PC-9 (cell line): ENCODE measurements around the gene LEUTX. TPM values are rescaled to one million over a fixed set of nuclear protein-coding genes. Genes with fewer than 3 reads are reported as not detected.

Experiments used
- BruUV-seq: library from RNA; stranded (reverse); fragments of 400-500 nt; replicated peaks from 2 replicates; lab custom pipeline; 2021; lab: Mats Ljungman, UMichigan
- CTCF ChIA-PET: fragments of 300-600 bp; sonication (Branson Sonifier 250); formaldehyde crosslinking; loops from one replicate; lab custom pipeline; 2022; ENCODE audit warnings: antibody characterized with exemption; lab: Charles Lee
- POLR2A ChIA-PET: fragments of 300-600 bp; sonication (Branson Sonifier 250); formaldehyde crosslinking; loops from one replicate; lab custom pipeline; 2022; ENCODE audit warnings: antibody characterized with exemption; ENCODE audit not compliant: unreplicated experiment; lab: Charles Lee
- DNase-seq, 2 experiments: peaks; one replicate each; pipeline versions ENCODE4 v3.0.0 to v3.0.0-alpha.2; 2015 to 2022; ENCODE audit warnings: mixed read lengths in 1 of 2
- H2AFZ ChIP-seq: fragments of 200-600 bp; sonication (generic); 2 replicates; pipeline ENCODE4 v1.8.1; 2017; ENCODE audit warnings: antibody characterized with exemption
- H3F3A ChIP-seq: fragments of 200-600 bp; sonication (generic); 2 replicates; pipeline ENCODE4 v1.8.1; 2017; ENCODE audit warnings: antibody characterized with exemption, mild to moderate bottlenecking, low read depth; ENCODE audit not compliant: insufficient read depth
- H3K27ac ChIP-seq: fragments of 200-600 bp; sonication (generic); 2 replicates; pipeline ENCODE4 v1.6.1; 2016; ENCODE audit warnings: mixed run types
- H3K27me3 ChIP-seq: fragments of 200-600 bp; sonication (generic); 2 replicates; pipeline ENCODE4 v1.6.1; 2016; ENCODE audit warnings: low read depth, mixed run types; ENCODE audit not compliant: insufficient read depth
- H3K36me3 ChIP-seq: fragments of 200-600 bp; sonication (generic); 2 replicates; pipeline ENCODE4 v1.6.1; 2016; ENCODE audit warnings: low read depth, mixed run types
- H3K4me1 ChIP-seq: fragments of 200-600 bp; sonication (generic); replicated peaks from 2 replicates; pipeline ENCODE4 v1.6.1; 2016; ENCODE audit warnings: mixed run types; ENCODE audit not compliant: insufficient read depth
- H3K4me2 ChIP-seq: fragments of 200-600 bp; sonication (generic); 2 replicates; pipeline ENCODE4 v1.6.1; 2017; ENCODE audit warnings: mixed run types
- H3K4me3 ChIP-seq: fragments of 200-600 bp; sonication (generic); 2 replicates; pipeline ENCODE4 v1.6.1; 2016; ENCODE audit warnings: mixed run types
- H3K79me2 ChIP-seq: fragments of 200-600 bp; sonication (generic); 2 replicates; pipeline ENCODE4 v1.6.1; 2017; ENCODE audit warnings: low read depth, mixed run types
- H3K9me2 ChIP-seq: fragments of 200-600 bp; sonication (generic); 2 replicates; pipeline ENCODE4 v1.8.1; 2017; ENCODE audit warnings: mild to moderate bottlenecking; ENCODE audit not compliant: insufficient read depth
- H3K9me3 ChIP-seq: fragments of 200-600 bp; sonication (generic); 2 replicates; pipeline ENCODE4 v1.8.1; 2016; ENCODE audit warnings: low read depth; ENCODE audit not compliant: insufficient read depth
- H4K20me1 ChIP-seq: fragments of 200-600 bp; sonication (generic); 2 replicates; pipeline ENCODE4 v1.8.1; 2017; ENCODE audit not compliant: insufficient read depth
- EZH2 ChIP-seq: fragments of 200-600 bp; sonication (generic); IDR thresholded peaks from 2 replicates; pipeline ENCODE4 v1.8.0; 2017; ENCODE audit warnings: antibody characterized with exemption, low read depth
- intact Hi-C: fragments of 100-400 bp; cut with micrococcal nuclease; formaldehyde crosslinking; loops from one replicate; pipeline ENCODE4 v1.10.0; 2022; ENCODE audit not compliant: unreplicated experiment
- total RNA-seq: library from RNA; stranded (reverse); gene quantifications from 2 replicates; pipeline ENCODE4 v1.2.3, GENCODE V29; 2021
- TF ChIP-seq, protein P1 (sequence below): fragments of 200-600 bp; sonication (generic); conservative IDR thresholded peaks from 2 replicates; pipeline ENCODE4 v1.6.1; 2017; ENCODE audit warnings: mixed run types, antibody characterized with exemption, mild to moderate bottlenecking, moderate library complexity

The LEUTX gene
- total RNA-seq, 1 experiment from 2014 or later: not detected

DNA sequence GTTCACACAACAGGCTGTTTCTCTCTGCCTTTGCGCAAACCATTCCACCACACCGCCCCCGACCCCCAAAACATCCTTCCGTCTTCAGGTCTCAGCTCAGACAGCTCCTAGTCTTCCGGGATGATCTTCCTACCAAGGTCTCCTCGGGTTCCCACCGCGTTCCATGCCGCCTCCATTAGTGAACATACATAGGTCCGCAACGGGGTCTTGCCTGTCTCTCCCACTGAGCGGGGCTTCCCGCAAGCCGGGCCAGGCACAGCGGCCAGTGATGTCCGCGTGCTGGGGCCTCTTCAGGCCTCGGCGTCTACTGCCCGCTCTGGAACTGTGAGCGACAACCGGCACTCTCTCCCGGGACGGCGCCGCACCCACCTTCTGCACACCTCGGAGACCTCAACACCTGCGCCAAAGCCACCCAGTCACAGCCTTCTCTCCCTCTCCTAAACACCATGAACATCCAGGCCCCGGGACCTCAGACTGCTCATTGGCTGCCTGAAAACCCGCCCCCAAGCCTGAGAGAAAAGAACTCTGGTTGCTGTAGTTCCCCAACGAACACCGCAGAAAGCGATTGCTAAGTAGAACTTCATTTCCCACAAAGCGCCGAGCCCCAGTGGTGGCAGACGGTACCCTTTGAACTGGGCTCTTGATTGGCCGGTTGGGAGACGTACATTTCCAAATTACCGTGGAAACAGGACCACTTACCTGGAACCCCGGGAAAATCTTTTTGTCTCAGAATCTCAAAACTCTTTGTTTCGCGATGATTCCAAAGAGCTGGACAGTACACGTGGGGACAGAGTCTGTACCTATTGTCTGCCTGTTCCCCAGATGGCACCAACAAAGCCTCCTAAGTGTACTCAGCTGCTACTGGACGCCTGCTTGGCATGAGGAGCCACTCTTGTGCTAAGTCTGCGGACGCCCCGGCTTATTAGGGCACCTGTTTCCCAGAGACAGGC lies 45.8 kb downstream of the LEUTX start:
- CTCF ChIA-PET: no interaction called here
- Histone ChIP-seq H3K9me3 (no peaks in the 10 kb centered on the region), H3K4me1 (no peaks in the 10 kb centered on the region), H3K4me2 (no peak overlapping the region), H3K27ac (no peak overlapping the region), H3K9me2 (no peaks in the 10 kb centered on the region), H3K79me2 (no peaks in the 10 kb centered on the region), H2AFZ (no peak overlapping the region), H3K4me3 (no peak overlapping the region), H3K36me3 (no peaks in the 10 kb centered on the region), H3F3A (0 out of 2 replicates have a peak, but pooled peaks cover 3% of the 10 kb centered on the region), H4K20me1 (no peaks in the 10 kb centered on the region), H3K27me3 (no peaks in the 10 kb centered on the region)
- DNase-seq: peak in 1 of 2 experiments; percentile 65
- POLR2A ChIA-PET: interaction anchor here (0.5 kb wide), 1 partner anchor 171 kb away, joined by 4 read pairs; no protein-coding TSS in a partner anchor
- intact Hi-C loops: no loop called here
- TF ChIP-seq, protein P1, sequence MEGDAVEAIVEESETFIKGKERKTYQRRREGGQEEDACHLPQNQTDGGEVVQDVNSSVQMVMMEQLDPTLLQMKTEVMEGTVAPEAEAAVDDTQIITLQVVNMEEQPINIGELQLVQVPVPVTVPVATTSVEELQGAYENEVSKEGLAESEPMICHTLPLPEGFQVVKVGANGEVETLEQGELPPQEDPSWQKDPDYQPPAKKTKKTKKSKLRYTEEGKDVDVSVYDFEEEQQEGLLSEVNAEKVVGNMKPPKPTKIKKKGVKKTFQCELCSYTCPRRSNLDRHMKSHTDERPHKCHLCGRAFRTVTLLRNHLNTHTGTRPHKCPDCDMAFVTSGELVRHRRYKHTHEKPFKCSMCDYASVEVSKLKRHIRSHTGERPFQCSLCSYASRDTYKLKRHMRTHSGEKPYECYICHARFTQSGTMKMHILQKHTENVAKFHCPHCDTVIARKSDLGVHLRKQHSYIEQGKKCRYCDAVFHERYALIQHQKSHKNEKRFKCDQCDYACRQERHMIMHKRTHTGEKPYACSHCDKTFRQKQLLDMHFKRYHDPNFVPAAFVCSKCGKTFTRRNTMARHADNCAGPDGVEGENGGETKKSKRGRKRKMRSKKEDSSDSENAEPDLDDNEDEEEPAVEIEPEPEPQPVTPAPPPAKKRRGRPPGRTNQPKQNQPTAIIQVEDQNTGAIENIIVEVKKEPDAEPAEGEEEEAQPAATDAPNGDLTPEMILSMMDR: no peak
- no peak for TF ChIP-seq EZH2
- TSS peak; percentile 3 for BruUV-seq

DNA sequence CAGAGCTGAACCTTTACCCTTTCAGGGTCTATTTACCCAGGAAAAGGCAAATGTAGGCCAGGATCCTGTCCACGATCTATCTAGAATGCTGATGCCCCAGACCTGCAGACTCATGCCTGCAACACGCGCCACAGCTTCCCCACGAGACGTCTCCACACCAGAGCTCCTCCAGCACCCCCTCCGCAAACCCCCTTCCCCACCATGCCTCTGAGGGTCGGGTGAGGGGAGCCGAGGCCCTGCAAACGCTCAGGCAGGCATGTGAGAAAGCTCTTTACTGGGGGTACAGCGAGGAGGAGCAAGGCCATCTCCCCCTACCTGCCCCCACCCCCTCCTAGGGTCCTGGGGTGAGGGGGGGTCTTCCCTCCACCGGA lies 46.4 kb downstream of the LEUTX start:
- no peak for DNase-seq
- ChIA-PET POLR2A (no interaction called here), CTCF (no interaction called here)
- Histone ChIP-seq H3K27ac (no peak overlapping the region), H2AFZ (no peak overlapping the region), H3K9me2 (no peaks in the 10 kb centered on the region), H3K9me3 (no peaks in the 10 kb centered on the region), H4K20me1 (no peaks in the 10 kb centered on the region), H3K4me2 (no peak overlapping the region), H3K4me1 (no peaks in the 10 kb centered on the region), H3K36me3 (no peaks in the 10 kb centered on the region), H3K27me3 (no peaks in the 10 kb centered on the region), H3K4me3 (no peak overlapping the region), H3K79me2 (no peaks in the 10 kb centered on the region), H3F3A (0 out of 2 replicates have a peak, but pooled peaks cover 3% of the 10 kb centered on the region)
- intact Hi-C loops: no loop called here
- no peak for TF ChIP-seq EZH2
- TF ChIP-seq, protein P1: no peak
- no TSS peak for BruUV-seq

DNA sequence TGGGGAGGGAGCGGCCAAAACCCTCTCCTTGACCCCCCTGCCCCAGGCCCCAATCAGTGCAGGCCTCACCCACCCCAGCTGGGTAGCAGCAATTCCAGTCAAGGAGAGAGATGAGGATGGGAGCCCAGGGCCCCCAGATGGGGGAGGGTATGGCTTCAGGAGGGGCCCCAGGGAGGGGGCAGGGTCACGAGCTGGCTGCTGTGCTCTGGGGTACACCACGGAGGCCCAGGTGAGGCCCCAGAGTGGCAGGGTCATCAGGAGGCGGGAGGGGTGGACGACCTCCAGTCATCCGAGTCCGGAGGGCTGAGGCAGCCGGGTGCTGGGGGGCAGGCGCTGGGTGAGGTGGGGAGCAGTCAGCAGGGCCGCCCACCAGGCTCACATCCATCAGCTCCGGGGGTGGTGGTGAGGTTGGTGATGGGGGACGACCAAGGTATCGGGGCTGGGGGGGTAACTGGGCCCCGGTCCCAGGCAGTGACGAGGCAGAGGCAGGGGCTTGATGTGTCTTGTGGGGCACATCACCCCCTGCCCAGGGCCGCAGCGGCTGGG lies 47.0 kb downstream of the LEUTX start:
- Histone ChIP-seq H3K27ac (no peak overlapping the region), H3K79me2 (no peaks in the 10 kb centered on the region), H3K9me2 (no peaks in the 10 kb centered on the region), H3K4me3 (no peak overlapping the region), H3K27me3 (no peaks in the 10 kb centered on the region), H2AFZ (no peak overlapping the region), H3F3A (0 out of 2 replicates have a peak, but pooled peaks cover 3% of the 10 kb centered on the region), H3K9me3 (no peaks in the 10 kb centered on the region), H3K4me1 (no peaks in the 10 kb centered on the region), H3K4me2 (no peak overlapping the region), H3K36me3 (no peaks in the 10 kb centered on the region), H4K20me1 (no peaks in the 10 kb centered on the region)
- no peak for TF ChIP-seq EZH2
- TF ChIP-seq, protein P1: no peak
- intact Hi-C loops: no loop called here
- BruUV-seq: no TSS peak
- DNase-seq: no peak
- ChIA-PET POLR2A (no interaction called here), CTCF (no interaction called here)
